DND-41 (cell line): ENCODE measurements around the gene FAM3D.

ENCODE experiments used
- ATAC-seq: fragments of 200-7000 bp; cut with Tn5 transposase; 3 replicates; pipeline ENCODE4 v1.9.1; 2021; ENCODE audit warnings: low read depth; ENCODE audit not compliant: insufficient read depth
- DNase-seq: peaks from one replicate; pipeline ENCODE4 v3.0.0-alpha.2; 2020
- H2AFZ ChIP-seq: 2 replicates; pipeline ENCODE4 v1.6.0; 2012; ENCODE audit warnings: low read depth, low read length
- H3K27ac ChIP-seq: 2 replicates; pipeline ENCODE4 v1.5.1; 2012; ENCODE audit warnings: low read length, inconsistent platforms
- H3K27me3 ChIP-seq: fragments of 200-600 bp; sonication (generic); 2 replicates; pipeline ENCODE4 v1.6.0; 2012; ENCODE audit warnings: low read length, mild to moderate bottlenecking, inconsistent platforms; ENCODE audit not compliant: insufficient read depth, poor library complexity
- H3K36me3 ChIP-seq: 2 replicates; pipeline ENCODE4 v1.5.1; 2012; ENCODE audit warnings: low read length, inconsistent platforms; ENCODE audit not compliant: insufficient read depth
- H3K4me1 ChIP-seq: 2 replicates; pipeline ENCODE4 v1.5.1; 2012; ENCODE audit warnings: mild to moderate bottlenecking, low read length; ENCODE audit not compliant: insufficient read depth
- H3K4me2 ChIP-seq: 2 replicates; pipeline ENCODE4 v1.6.0; 2012; ENCODE audit warnings: mild to moderate bottlenecking, moderate library complexity, low read length, inconsistent platforms; ENCODE audit not compliant: insufficient read depth
- H3K4me3 ChIP-seq, 2 experiments: fragments of 200-600 bp in 1 of 2; shearing (Covaris generic) in 1 of 2; 2 replicates each; pipeline ENCODE4 v1.5.1; 2012 to 2016; ENCODE audit warnings: inconsistent platforms in 2 of 2, low read length in 2 of 2, mild to moderate bottlenecking in 2 of 2, low read depth in 1 of 2, moderate library complexity in 1 of 2
- H3K79me2 ChIP-seq: 2 replicates; pipeline ENCODE4 v1.6.0; 2012; ENCODE audit warnings: low read length, inconsistent platforms; ENCODE audit not compliant: insufficient read depth
- H3K9ac ChIP-seq: 2 replicates; pipeline ENCODE4 v1.6.0; 2012; ENCODE audit warnings: low read depth, mild to moderate bottlenecking, inconsistent platforms, low read length, moderate library complexity
- H3K9me3 ChIP-seq: 2 replicates; pipeline ENCODE4 v1.5.1; 2012; ENCODE audit warnings: low read length, moderate library complexity, mild to moderate bottlenecking, inconsistent platforms; ENCODE audit not compliant: insufficient read depth, severe bottlenecking
- H4K20me1 ChIP-seq: 2 replicates; pipeline ENCODE4 v1.6.0; 2012; ENCODE audit warnings: low read length; ENCODE audit not compliant: insufficient read depth
- EZH2 ChIP-seq: IDR thresholded peaks from 3 replicates; pipeline ENCODE4 v1.6.1; 2012; ENCODE audit warnings: borderline replicate concordance, low read depth, mild to moderate bottlenecking, moderate library complexity, low read length, inconsistent platforms; ENCODE audit not compliant: severe bottlenecking
- TF ChIP-seq, protein P1 (sequence below): IDR thresholded peaks from 2 replicates; pipeline ENCODE4 v1.5.1; 2012; ENCODE audit warnings: borderline replicate concordance, low read length, moderate library complexity, mild to moderate bottlenecking; ENCODE audit not compliant: poor library complexity, severe bottlenecking; ENCODE audit errors: extremely low read depth

Gene FAM3D

GRCh38 chr3:58646503-58646902 lies 20.1 kb downstream of the FAM3D start:
- Histone ChIP-seq H3K79me2 (no peaks in the 10 kb centered on the region), H4K20me1 (no peaks in the 10 kb centered on the region; the same call in 1 of the 2 replicates), H3K4me3 (no peak overlapping the region), H3K36me3 (no peaks in the 10 kb centered on the region), H3K4me2 (no peak overlapping the region), H2AFZ (no peak overlapping the region), H3K9ac (no peak overlapping the region), H3K4me1 (no peaks in the 10 kb centered on the region), H3K27me3 (no peaks in the 10 kb centered on the region), H3K9me3 (no peaks in the 10 kb centered on the region), H3K27ac (no peak overlapping the region)
- TF ChIP-seq EZH2 = no peak
- TF ChIP-seq, protein P1, sequence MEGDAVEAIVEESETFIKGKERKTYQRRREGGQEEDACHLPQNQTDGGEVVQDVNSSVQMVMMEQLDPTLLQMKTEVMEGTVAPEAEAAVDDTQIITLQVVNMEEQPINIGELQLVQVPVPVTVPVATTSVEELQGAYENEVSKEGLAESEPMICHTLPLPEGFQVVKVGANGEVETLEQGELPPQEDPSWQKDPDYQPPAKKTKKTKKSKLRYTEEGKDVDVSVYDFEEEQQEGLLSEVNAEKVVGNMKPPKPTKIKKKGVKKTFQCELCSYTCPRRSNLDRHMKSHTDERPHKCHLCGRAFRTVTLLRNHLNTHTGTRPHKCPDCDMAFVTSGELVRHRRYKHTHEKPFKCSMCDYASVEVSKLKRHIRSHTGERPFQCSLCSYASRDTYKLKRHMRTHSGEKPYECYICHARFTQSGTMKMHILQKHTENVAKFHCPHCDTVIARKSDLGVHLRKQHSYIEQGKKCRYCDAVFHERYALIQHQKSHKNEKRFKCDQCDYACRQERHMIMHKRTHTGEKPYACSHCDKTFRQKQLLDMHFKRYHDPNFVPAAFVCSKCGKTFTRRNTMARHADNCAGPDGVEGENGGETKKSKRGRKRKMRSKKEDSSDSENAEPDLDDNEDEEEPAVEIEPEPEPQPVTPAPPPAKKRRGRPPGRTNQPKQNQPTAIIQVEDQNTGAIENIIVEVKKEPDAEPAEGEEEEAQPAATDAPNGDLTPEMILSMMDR = no peak
- no peak for ATAC-seq
- no peak for DNase-seq

- Histone ChIP-seq H3K9me3 (no peaks in the 10 kb centered on the region), H3K27ac (no peak overlapping the region), H3K27me3 (no peaks in the 10 kb centered on the region), H2AFZ (no peak overlapping the region), H3K79me2 (no peaks in the 10 kb centered on the region), H3K36me3 (no peaks in the 10 kb centered on the region), H4K20me1 (no peaks in the 10 kb centered on the region; the same call in 1 of the 2 replicates), H3K4me1 (no peaks in the 10 kb centered on the region), H3K4me2 (no peak overlapping the region), H3K9ac (no peak overlapping the region), H3K4me3 (no peak overlapping the region)
- no peak for TF ChIP-seq EZH2
- TF ChIP-seq, protein P1 = no peak
- DNase-seq (no peak), ATAC-seq (no peak)
Observed at GRCh38 chr3:58645726-58646125, 20.8 kb downstream of the FAM3D start.

DNA sequence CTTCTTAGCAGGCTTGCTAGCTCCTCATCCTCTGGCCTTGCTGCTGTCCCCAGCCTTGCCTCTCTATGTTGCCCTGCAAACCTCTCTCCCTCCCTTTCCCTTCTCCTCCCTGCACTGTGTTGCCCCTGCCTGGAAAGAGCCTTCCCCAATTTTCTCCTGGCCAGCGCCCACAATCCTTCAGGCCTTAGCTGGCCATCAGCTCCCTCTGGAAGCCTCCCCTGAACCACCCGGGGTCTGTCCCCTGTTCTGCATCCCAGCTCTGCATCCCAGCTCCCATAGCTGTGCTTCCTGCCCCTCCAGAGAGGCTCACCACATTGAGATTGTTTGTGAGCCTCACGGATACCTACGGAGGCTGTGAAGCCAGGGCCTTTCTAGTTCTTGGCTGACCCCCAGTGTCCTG lies 23.7 kb downstream of the FAM3D start:
- ATAC-seq = no peak
- no peak overlapping the region for H3K27ac ChIP-seq

More for the DNA sequence above, 23.7 kb downstream of the FAM3D start:
- no peak overlapping the region for H3K9ac ChIP-seq
- H3K4me2 ChIP-seq = no peak overlapping the region
- H3K27me3 ChIP-seq = peaks cover 3% of the 10 kb centered on the region
- H3K36me3 ChIP-seq = no peaks in the 10 kb centered on the region
- DNase-seq = no peak
- TF ChIP-seq EZH2 = no peak
- TF ChIP-seq, protein P1 = no peak
- H3K9me3 ChIP-seq = no peaks in the 10 kb centered on the region
- no peaks in the 10 kb centered on the region for H3K79me2 ChIP-seq
- no peaks in the 10 kb centered on the region for H3K4me1 ChIP-seq
- H2AFZ ChIP-seq = no peak overlapping the region
- H3K4me3 ChIP-seq = no peak overlapping the region
- no peaks in the 10 kb centered on the region; the same call in 1 of the 2 replicates for H4K20me1 ChIP-seq
